Measurements from ENCODE around the gene MACF1. TPM values are rescaled to one million over a fixed set of nuclear protein-coding genes. Genes with fewer than 3 reads are reported as not detected.
A peak's percentile ranks its signal among the peaks of the same experiment; 100 is the strongest.

MACF1 gene
- total and polyA plus RNA-seq, 10 donors, result 50.8 to 641 (median 414) TPM

- Histone ChIP-seq H3K9me3 (no peaks in the 10 kb centered on the region), H3K36me3 (peaks cover 0 to 44% (median 13%) of the 10 kb centered on the region in 6 donors), H3K27me3 (replicated peaks in 1 of 7) (no peaks in the 10 kb centered on the region), H3K4me1 (peaks cover 0 to 28% (median 20%) of the 10 kb centered on the region in 6 donors), H3K27ac (no peak overlapping the region), H3K4me3 (no peak overlapping the region)
- TF ChIP-seq CTCF (IDR thresholded peaks at IDR 0.05 in 8 of 11, conservative IDR thresholded peaks at IDR 0.05 in 3 of 11) (no peak), POLR2A (IDR thresholded peaks at IDR 0.05) (no peak), POLR2AphosphoS5 (IDR thresholded peaks at IDR 0.05) (no peak)
- WGBS, 5 donors, result 87 to 91% (median 89%) methylated on average over 19 to 29 of the region's 29 CpGs
- peak; percentile 64 for DNase-seq
- intact Hi-C loops (cut with DNase I; ENCODE audit: low total_unique reads), result no loop called here
Observed at GRCh38 chr1:39522661-39523567, 318.4 kb downstream of the MACF1 start.

GRCh38 chr1:39524171-39524570 is 319.7 kb downstream of the MACF1 start:
- H3K36me3 ChIP-seq, result peaks cover 0 to 57% (median 19%) of the 10 kb centered on the region in 6 donors
- no peaks in the 10 kb centered on the region for H3K9me3 ChIP-seq
- H3K27me3 ChIP-seq (replicated peaks in 1 of 7), result no peaks in the 10 kb centered on the region
- peak; percentile 69 for DNase-seq
- TF ChIP-seq CTCF (IDR thresholded peaks at IDR 0.05 in 8 of 11, conservative IDR thresholded peaks at IDR 0.05 in 3 of 11) (no peak), POLR2A (IDR thresholded peaks at IDR 0.05) (no peak), POLR2AphosphoS5 (IDR thresholded peaks at IDR 0.05) (no peak)
- 46 to 74% (median 65%) methylated on average over 5 to 6 of the region's 6 CpGs for WGBS, 5 donors
- intact Hi-C loops (cut with DNase I; ENCODE audit: low total_unique reads), result no loop called here
- H3K27ac ChIP-seq, result peak overlapping the region in 2 of 8 donors; percentile 3 to 78
- H3K4me1 ChIP-seq, result peaks cover 0 to 28% (median 20%) of the 10 kb centered on the region in 6 donors
- no peak overlapping the region for H3K4me3 ChIP-seq

GRCh38 chr1:39524591-39525365 is 320.3 kb downstream of the MACF1 start:
- H3K4me3 ChIP-seq, result no peak overlapping the region

More at GRCh38 chr1:39524591-39525365, 320.3 kb downstream of the MACF1 start:
- peaks cover 0 to 28% (median 20%) of the 10 kb centered on the region in 6 donors for H3K4me1 ChIP-seq
- WGBS, 5 donors, result 89 to 97% (median 95%) methylated on average over 15 of the region's 15 CpGs
- no peak for TF ChIP-seq POLR2A (IDR thresholded peaks at IDR 0.05)
- TF ChIP-seq POLR2AphosphoS5 (IDR thresholded peaks at IDR 0.05), result peak in 1 of 3 donors; percentile 3
- TF ChIP-seq CTCF (IDR thresholded peaks at IDR 0.05 in 8 of 11, conservative IDR thresholded peaks at IDR 0.05 in 3 of 11), result no peak
- peaks cover 0 to 62% (median 22%) of the 10 kb centered on the region in 6 donors for H3K36me3 ChIP-seq
- H3K9me3 ChIP-seq, result no peaks in the 10 kb centered on the region
- intact Hi-C loops (cut with DNase I; ENCODE audit: low total_unique reads), result no loop called here
- H3K27ac ChIP-seq, result peak overlapping the region in 5 of 8 donors; percentile 15 to 78 (median 54)
- DNase-seq, result peak; percentile 71
- no peaks in the 10 kb centered on the region for H3K27me3 ChIP-seq (replicated peaks in 1 of 7)

All from spleen (tissue), 11 donors.